NCI-H1048 (cell line): Measurements from ENCODE around the gene KANSL2.
A peak's percentile ranks its signal among the peaks of the same experiment; 100 is the strongest.
"Not testable (repeated sequence)": the region's sequence is repeated elsewhere in the genome, so short reads cannot be mapped to it uniquely, and the experiment has no call there.

Experiments used
- DNase-seq: peaks from one replicate; lab custom pipeline; 2025; lab: John Stamatoyannopoulos, UW

The KANSL2 gene

DNA sequence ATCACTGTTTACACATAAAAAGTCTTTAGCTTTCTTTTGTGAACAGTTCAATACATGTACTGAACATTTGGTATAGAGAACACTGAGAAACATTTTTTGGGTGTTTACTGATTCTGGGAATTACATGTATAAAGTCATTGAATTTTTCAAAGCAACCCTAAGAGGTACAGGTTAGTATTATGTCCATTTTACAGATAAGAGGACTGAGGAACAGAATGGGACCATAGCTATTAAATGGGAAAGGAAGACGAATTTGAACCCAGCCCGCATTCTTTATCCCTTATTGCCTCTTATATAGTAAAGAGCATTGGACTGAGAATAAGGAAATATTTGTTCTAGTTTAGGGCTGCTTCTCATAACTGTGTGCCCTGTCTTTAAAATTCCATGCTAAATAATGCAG, 889 bp upstream of the KANSL2 start:
- DNase-seq, result no peak

DNA sequence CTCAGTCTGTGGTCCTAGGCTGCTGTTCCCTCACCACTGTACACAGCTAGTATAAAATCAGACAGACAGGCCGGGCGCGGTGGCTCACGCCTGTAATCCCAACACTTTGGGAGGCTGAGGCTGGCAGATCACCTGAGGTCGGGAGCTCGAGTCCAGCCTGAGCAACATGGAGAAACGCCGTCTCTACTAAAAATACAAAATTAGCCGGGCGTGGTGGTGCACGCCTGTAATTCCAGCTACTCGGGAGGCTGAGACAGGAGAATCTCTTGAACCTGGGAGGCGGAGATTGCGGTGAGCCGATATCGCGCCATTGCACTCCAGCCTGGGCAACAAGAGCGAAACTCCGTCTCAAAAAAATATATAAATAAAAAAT, 481 bp upstream of the KANSL2 start:
- not testable (repeated sequence) for DNase-seq

DNA sequence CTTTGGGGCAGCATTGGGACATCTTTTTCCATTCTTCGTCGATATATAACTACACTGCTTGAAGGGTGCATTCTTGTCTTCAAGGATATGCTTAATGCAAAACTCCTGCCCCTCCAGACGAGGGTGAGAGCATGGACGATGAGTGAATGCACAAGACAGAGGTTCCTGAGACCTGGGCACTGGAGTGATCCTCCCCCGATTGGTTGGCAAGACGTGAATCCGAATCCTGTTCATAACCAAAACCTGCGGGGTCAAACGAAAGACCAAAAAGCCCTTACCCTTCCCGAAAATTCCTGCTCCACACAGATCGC, 684 bp downstream of the KANSL2 start:
- DNase-seq, result no peak

DNA sequence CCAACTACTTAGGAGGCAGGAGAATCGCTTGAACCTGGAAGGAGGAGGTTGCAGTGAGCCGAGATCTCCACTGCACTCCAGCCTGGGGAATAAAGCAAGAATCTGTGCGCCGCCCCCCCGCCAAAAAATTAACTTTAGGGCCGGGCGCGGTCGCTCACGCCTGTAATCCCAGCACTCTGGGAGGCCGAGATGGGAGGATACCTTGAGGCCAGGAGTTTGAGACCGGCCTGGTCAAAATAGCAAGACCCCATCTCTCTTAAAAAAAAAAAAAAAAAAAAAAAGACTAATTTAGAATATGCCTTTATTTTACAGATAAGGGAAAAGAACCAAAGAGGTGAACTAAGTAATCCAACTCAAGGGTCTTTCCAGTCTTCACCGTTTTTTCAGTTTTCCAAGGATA, 1.2 kb downstream of the KANSL2 start:
- no peak for DNase-seq

DNA sequence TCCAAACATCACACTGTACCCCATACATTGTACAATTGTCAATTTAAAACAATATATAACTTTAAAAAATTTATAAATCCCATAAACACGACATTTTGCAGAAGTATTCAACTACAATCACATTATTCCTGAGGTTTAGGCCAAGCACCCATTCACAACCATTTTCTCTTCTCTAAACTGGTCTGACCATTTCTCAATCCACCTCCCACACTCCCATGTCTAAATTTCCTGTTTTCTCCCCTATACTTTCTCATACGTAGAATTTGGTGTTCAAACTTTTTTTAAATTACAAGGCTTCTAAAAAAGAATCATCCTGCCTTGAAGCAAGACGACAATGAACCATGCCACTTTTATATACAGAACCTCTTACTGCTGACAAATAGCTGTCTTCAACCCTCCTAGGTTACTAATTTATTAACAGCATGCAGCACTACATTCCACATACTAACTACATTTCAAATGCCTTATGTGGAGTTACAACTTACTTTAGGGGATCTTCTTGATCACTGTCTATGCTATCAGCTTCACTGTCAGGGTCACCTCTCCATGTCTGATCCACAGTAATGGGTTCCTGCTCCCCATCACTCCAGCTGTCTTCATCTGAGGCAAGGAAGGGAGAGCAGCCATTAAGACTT, 3.4 kb downstream of the KANSL2 start:
- DNase-seq, result no peak

DNA sequence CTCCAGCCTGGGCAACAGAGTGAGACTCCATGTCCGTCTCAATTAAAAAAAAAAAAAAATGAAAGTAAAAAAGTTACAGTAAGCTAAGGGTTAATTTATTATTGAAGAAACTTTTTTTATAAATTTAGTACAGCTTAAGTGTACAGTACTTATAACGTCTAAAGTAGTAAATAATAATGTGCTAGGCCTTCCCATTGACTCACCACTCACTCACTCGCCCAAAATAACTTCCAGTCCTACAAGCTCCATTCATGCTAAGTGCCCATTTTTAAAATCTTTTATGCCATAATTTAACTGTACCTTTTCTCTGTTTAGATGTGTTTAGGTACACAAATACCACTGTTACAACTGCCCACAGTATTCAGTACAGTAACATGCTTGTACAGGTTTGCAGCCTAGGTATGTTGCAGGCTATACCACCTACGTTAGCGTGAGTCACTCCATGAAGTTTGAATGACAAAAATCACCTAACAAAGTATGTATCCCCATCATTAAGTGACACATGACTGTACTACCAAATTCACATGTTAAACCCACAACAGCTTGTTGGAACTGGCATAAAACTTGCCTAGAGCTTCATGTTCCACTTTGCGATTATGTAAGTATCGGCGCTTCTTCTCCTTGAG, 10.7 kb downstream of the KANSL2 start:
- no peak for DNase-seq

DNA sequence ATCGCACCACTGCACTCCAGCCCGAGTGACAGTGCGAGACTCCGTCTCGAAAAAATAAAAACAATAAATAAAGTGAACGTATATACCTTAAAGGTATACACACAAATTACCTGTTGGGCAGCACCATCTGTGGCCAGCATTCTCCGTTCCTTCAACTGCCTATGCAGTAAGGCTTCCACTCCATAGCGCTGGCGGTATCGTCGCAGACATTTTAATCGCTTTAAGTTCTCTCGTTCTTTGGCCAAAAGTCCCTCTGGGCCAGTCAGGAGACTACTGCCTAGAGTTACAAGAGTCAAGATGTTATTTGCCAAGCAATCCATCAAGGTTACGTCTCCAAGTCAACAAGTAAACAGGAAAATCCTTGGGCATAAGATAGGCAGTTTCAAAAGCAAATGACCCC, 13.0 kb downstream of the KANSL2 start:
- DNase-seq, result no peak

DNA sequence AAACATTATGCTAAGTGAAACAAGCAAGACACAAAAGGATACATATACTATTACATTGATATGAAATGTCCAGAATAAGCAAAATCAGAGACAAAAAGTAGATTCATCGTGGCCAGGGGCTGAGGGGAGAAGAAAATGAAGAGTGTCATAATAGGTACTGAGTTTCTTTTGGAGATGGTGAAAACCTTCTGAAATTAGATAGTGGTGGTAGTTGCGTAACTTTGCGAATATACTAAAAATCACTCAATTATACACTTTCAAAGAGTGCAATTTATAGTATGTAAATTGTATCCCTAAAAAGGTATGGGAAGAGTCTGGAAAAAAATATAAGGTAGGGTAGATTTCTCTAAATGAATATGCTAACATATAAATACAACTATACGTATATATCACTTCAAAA, 22.2 kb downstream of the KANSL2 start:
- DNase-seq, result no peak

DNA sequence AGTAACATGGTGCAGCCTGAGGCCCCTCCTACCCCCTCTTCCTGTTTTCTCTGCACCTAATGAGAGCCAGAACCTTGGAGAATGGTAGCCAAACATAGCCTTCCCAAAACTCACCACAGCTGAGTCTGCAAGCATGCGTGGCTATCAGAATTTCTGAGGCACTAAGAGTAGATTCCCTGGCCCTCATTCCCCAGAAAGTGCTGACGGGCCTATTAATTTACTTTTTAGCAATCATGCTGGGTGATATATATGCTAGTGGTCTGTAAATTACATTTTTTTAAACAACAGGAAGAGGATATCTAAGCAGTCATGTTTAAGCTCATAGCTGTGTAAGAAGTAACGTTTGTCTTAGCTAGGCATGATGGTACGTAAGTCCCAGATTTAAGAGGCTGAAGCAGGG, 30.4 kb downstream of the KANSL2 start:
- no peak for DNase-seq

DNA sequence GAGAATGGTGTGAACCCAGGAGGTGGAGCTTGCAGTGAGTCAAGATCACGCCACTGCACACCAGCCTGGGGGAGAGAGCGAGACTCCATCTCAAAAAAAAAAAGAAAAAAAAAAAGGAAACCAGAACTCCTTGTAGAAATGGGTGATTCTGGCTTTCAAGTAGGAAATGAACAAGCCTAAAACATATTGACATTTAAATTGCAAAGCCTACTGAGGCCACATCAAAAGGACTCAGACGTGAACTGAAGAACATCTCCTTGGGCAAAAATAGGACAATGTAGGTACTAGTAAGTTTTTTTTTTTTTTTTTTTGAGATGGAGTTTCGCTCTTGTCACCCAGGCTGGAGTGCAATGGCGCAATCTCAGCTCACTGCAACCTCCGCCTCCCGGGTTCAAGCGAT, 36.7 kb downstream of the KANSL2 start:
- DNase-seq, result not testable (repeated sequence)

DNA sequence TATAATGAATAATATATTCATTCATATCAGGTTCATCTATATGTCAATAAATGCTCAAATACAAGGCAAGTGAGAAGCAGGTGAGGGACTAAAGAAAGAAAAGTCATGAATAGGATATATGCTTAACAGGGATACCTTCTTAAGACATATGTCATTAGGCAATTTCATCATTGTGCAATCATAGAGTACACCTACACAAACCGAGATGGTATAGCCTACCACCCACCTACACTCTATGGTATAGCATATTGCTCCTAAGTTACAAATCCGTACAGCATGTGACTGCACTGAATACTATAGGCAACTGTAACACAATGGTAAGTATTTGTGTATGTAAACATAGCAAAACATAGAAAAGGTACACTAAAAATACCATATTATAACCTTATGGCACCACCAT, 39.0 kb downstream of the KANSL2 start:
- no peak for DNase-seq

DNA sequence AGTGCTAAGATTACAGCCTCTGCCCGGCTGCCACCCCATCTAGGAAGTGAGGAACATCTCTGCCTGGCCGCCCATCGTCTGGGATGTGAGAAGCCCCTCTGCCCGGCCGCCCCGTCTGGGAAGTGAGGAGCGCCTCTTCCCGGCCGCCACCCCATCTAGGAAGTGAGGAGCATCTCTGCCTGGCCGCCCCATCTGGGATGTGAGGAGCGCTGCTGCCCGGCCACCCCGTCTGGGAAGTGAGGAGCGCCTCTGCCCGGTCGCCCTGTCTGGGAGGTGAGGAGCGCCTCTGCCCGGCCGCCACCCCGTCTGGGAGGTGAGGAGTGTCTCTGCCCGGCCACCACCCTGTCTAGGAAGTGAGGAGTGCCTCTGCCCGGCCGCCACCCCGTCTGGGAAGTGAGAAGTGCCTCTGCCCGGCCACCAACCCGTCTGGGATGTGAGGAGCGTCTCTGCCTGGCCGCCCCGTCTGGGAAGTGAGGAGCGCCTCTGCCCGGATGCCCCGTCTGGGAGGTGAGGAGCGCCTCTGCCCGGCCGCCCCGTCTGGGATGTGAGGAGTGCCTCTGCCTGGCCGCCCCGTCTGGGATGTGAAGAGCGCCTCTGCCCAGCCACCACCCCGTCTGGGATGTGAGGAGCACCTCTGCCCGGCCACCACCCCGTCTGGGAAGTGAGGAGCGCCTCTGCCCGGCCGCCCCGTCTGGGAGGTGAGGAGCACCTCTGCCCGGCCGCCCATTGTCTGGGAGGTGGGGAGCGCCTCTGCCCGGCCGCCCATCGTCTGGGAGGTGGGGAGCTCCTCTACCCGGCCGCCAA, 40.1 kb downstream of the KANSL2 start:
- not testable (repeated sequence) for DNase-seq

DNA sequence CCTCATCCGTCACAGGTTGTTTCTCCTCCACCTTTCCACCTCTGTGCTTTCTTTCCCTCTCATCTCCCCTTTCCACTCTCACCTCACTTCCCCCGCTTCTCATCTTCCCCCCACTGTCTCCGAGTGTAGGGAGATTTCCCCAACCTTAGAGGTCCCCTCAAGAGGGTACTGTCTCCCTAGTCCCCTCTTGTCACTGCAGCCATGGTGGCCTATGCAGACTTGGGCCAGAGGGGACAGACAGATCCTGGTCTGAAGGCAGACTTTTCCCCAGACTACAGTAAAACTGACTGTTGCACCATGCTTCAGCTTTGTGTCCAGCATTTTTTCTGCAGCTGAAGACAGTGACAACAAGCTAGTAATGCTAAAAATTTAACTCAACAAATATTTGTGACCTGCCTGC, 41.2 kb downstream of the KANSL2 start:
- DNase-seq, result no peak

DNA sequence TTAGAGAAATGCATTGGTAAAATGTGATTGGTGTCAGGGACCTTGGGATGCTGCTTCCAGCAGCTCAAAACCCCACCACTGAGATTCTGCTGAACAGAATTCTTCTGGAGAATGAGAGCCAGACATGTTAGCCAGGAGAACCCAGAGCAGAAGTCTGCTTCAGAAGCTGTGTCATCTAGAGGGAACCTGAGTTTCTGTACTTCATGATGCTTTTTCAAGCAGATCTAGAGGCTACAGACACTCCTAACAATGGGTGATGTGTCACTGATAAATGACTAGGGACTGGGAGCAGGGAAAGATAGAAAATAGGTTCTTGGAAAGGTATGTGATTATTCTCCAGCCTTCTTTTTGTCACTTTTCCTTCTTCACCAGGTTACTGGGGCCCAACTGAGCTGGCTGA, 41.6 kb downstream of the KANSL2 start:
- no peak for DNase-seq

DNA sequence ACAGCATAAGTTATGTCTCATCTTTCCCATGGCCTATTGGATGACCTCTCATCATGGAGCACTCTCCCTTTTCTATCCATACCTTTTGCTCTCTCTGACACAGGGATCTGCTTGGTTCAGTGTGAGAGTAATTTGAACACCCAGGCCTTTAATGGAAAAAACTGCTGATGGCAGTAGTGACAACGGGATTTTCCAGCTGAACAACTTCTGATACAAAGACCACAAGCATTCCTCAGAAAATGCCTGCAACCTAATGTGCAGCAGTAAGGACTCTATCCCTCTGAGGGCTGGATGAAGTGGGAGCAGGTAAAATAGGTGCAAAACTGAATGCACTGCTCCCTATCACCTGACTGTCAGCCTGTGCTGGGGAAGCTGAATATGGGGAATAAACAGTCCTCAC, 51.0 kb downstream of the KANSL2 start:
- DNase-seq, result no peak

DNA sequence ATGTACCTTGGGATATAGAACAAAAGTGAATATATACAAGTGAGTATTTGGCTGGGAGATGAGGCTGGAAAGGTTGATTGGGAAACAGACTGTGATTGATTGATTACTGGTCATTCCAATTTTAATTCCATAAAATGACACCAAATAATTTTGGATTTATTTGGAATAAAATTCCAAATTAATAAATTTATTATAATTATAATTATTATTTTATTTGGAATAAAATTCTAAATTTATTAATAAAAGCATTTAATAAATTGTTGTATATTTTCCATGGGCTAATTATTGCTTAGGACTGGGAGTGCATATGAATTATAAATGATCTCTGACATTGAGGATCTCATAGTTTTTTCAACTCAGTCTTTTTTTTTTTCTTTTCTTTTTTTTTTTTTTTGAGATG, 51.7 kb downstream of the KANSL2 start:
- no peak for DNase-seq

DNA sequence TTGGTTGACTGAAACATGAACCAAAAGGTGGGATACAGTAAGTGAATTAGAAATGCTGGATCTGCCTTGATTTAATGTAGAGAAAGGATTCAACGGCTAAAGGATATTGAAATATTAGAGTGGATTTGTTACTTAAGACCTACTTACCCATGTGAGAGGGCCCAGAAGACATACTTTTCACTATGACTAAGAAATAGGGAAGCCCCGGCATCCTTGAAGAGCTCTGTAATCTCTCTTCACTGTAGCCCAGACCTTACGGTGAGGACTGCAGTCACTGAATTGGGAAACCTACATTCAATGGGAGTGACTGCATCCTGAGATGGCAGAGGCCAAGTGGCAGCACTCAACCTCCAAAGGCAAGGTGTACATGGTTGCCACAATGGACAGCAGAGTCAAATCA, 52.5 kb downstream of the KANSL2 start:
- DNase-seq, result no peak

DNA sequence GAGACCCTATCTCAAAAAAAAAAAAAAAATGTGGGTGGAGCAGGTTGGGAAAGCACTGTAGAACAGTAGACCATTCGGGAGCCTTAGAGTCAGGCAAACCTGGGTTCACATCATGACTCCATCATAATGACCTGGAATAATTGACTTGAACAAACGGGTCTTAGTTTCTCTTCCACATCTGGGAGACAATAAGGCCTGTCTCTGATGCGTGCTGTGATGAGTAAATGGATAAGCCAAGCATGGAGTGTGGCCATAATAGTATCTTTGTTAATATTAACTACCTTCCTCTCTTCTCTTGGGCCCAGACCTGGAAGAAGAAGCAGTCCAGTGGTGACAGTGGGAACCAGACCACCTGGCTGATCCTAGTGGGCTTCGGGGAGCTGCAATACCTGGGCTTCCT, 54.5 kb downstream of the KANSL2 start:
- no peak for DNase-seq

DNA sequence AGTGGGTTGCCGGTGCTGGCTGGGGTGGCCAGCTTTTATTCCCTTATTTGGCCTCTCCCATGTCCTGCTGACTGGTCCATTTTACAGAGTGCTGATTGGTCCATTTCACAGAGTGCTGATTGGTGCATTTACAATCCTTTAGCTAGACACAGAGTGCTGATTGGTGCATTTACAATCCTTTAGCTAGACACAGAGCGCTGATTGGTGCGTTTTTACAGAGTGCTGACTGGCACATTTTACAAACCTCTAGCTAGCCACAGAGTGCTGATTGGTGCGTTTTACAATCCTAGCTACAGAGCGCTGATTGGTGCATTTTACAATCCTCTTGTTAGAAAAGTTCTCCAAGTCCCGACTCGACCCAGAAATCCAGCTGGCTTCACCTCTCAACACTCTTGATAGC, 59.0 kb downstream of the KANSL2 start:
- not testable (repeated sequence) for DNase-seq

DNA sequence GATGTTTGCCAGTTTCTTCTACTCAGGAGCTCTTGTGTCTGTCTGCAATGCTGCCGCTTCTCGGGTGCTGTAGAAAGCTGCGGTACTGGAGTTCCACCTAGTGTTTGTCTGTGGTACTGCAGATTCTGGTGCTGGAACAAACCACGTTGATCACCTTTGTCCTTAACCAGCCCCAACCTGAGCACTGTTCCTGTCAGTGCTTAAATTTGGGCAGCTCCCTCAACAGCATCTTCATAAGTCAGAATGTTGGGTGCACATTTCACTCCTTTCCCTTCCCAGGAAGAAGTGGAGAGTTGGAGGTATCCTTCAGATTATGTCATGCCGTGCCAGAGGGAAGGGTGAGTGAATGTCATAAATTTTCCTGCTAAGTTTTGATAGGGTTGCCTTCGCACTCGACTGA, 63.5 kb downstream of the KANSL2 start:
- DNase-seq, result peak; percentile 28

DNA sequence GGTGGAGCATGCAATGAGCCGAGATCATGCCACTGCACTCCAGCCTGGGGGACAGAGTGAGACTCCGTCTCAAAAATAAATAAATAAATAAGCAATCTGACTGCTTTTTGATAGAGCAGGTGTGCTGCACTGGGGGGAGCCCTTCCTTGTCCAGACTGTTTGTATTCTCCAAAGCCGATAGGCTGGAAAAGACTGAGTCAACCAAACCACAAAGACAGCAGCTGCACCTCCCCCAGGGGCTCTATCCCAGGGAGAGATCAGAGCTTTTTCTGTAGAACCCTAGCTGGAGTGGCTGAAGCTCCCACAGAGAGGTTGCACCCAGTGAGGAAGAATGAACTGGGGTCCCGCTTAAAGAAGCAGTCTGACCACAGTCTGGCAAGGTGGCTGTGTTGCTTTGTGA, 66.4 kb downstream of the KANSL2 start:
- no peak for DNase-seq

DNA sequence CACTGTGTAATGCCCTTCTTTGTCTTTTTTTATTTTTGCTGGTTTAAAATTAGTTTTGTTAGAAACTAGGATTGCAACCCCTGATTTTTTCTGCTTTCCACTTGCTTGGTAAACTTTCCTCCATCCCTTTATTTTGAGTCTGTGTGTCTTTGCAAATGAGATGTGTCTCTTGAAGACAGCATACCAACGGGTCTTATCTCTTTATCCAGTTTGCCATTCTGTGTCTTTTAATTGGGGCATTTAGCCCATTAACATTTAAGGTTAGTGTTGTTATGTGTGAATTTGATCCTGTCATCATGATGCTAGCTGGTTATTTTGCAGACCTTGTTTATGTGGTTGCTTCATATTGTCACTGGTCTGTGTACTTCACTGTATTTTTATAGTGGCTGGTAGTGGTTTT, 68.7 kb downstream of the KANSL2 start:
- DNase-seq, result no peak
